OCI-LY7 (cell line): ENCODE results near the gene LHFPL6.

Experiments
- CTCF ChIP-seq: fragments of 200-600 bp; sonication (generic); conservative IDR thresholded peaks from 2 replicates; pipeline ENCODE4 v1.5.1; 2014; ENCODE audit warnings: mild to moderate bottlenecking, antibody characterized with exemption, low read length, moderate library complexity, mixed read lengths
- EZH2phosphoT487 ChIP-seq: fragments of 200-600 bp; sonication (generic); IDR thresholded peaks from 2 replicates; pipeline ENCODE4 v1.6.1; 2018; ENCODE audit warnings: low read depth, borderline replicate concordance, mild to moderate bottlenecking, mixed run types, antibody characterized with exemption, low read length, moderate library complexity, mixed read lengths

- TF ChIP-seq CTCF (no peak), EZH2phosphoT487 (no peak)
These were observed 194.5 kb downstream of the LHFPL6 start for GRCh38 chr13:39408512-39408911.
